Measurements from ENCODE around the gene SMIM11.
"Not testable (repeated sequence)": the region's sequence is repeated elsewhere in the genome, so short reads cannot be mapped to it uniquely, and the experiment has no call there.

- not testable (repeated sequence) for TF ChIP-seq CTCF (IDR thresholded peaks at IDR 0.05; ENCODE audit: control extremely low read depth in 1 of 3, insufficient read depth in 1 of 3, low read depth in 1 of 3, low read length in 3 of 3); EGR1 (IDR thresholded peaks at IDR 0.05; ENCODE audit: borderline replicate concordance, low read depth, low read length); TBP (IDR thresholded peaks at IDR 0.05; ENCODE audit: low read depth, low read length); SIX5 (IDR thresholded peaks at IDR 0.05; ENCODE audit: low read depth, low read length); EZH2 (IDR thresholded peaks at IDR 0.05; ENCODE audit: low read depth, low read length, severe bottlenecking); POLR2A (IDR thresholded peaks at IDR 0.05; ENCODE audit: control extremely low read depth in 1 of 2, low read depth in 2 of 2, low read length in 2 of 2); RFX5 (IDR thresholded peaks at IDR 0.05; ENCODE audit: borderline replicate concordance, low read depth, low read length); JUND (IDR thresholded peaks at IDR 0.05; ENCODE audit: low read length); USF2 (IDR thresholded peaks at IDR 0.05; ENCODE audit: low read length); RAD21 (IDR thresholded peaks at IDR 0.05 in 1 of 2, conservative IDR thresholded peaks at IDR 0.05 in 1 of 2; ENCODE audit: low read depth in 2 of 2, low read length in 2 of 2); TAF1 (IDR thresholded peaks at IDR 0.05; ENCODE audit: low read depth, low read length); KDM1A (IDR thresholded peaks at IDR 0.05; ENCODE audit: borderline replicate concordance, low read length)
These were observed 29.4 kb downstream of the SMIM11 start for GRCh38 chr21:34404742-34405141.

All from H1 (cell line).